OCI-LY7 (cell line): ENCODE results near the gene SORCS3.

Experiments
- CTCF ChIP-seq: fragments of 200-600 bp; sonication (generic); conservative IDR thresholded peaks from 2 replicates; pipeline ENCODE4 v1.5.1; 2014; ENCODE audit warnings: mild to moderate bottlenecking, antibody characterized with exemption, low read length, moderate library complexity, mixed read lengths
- EZH2phosphoT487 ChIP-seq: fragments of 200-600 bp; sonication (generic); IDR thresholded peaks from 2 replicates; pipeline ENCODE4 v1.6.1; 2018; ENCODE audit warnings: low read depth, borderline replicate concordance, mild to moderate bottlenecking, mixed run types, antibody characterized with exemption, low read length, moderate library complexity, mixed read lengths

DNA sequence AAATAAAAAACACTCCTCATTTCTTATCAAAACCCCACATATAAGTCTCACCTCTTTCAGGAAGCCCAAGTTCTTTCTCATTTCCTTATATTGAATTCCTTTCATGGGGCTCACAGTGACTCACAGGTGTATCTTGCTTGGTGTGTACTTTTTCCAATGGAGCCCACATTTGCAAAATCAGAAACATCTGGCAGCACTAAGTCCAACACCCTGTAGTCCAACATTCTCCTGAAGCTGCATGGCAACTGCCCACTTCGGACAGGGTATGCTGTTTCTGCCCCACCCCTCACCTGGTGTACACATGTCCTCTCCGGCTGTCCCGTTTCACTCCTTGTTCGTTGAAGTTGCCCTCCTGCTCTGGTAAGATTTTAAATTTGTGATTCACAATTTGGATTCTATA is 544.1 kb downstream of the SORCS3 start:
- no peak for TF ChIP-seq CTCF
- no peak for TF ChIP-seq EZH2phosphoT487
